SK-N-SH treated with all-trans-retinoic acid at 6 μM for 48 hours (cell line): ENCODE measurements around the gene DDTL.
"Not testable (repeated sequence)": the region's sequence is repeated elsewhere in the genome, so short reads cannot be mapped to it uniquely, and the experiment has no call there.

Experiments used
- ATAC-seq: fragments of 200-7000 bp; cut with Tn5 transposase; 3 replicates; pipeline ENCODE4 v1.9.1; 2020; ENCODE audit warnings: mild to moderate bottlenecking, moderate library complexity
- ARNTL ChIP-seq: fragments of 450-650 bp; formaldehyde crosslinking; IDR thresholded peaks from 2 replicates; pipeline ENCODE4 v1.5.0; 2020; ENCODE audit warnings: low read depth, mild to moderate bottlenecking, moderate library complexity, borderline replicate concordance
- BACH2 ChIP-seq: fragments of 250-450 bp; sonication (Bioruptor Pico); IDR thresholded peaks from 2 replicates; pipeline ENCODE4 v1.9.0; 2021; ENCODE audit warnings: mild to moderate bottlenecking, borderline replicate concordance
- CSDC2 ChIP-seq: fragments of 250-450 bp; sonication (Bioruptor Pico); IDR thresholded peaks from 2 replicates; pipeline ENCODE4 v1.5.0; 2020; ENCODE audit warnings: mild to moderate bottlenecking, moderate library complexity
- ESRRG ChIP-seq: fragments of 250-450 bp; sonication (Bioruptor Pico); IDR thresholded peaks from 2 replicates; pipeline ENCODE4 v1.6.1; 2021; ENCODE audit warnings: mild to moderate bottlenecking
- GLIS3 ChIP-seq: fragments of 250-450 bp; sonication (Bioruptor Pico); IDR thresholded peaks from 2 replicates; pipeline ENCODE4 v1.5.0; 2020; ENCODE audit warnings: mild to moderate bottlenecking, moderate library complexity
- OSR1 ChIP-seq: fragments of 250-450 bp; sonication (Bioruptor Pico); IDR thresholded peaks from 2 replicates; pipeline ENCODE4 v1.8.0; 2022; ENCODE audit warnings: moderate library complexity, mild to moderate bottlenecking, inconsistent platforms
- PPARA ChIP-seq: fragments of 250-450 bp; sonication (Bioruptor Pico); IDR thresholded peaks from 2 replicates; pipeline ENCODE4 v1.5.0; 2020; ENCODE audit warnings: mild to moderate bottlenecking, borderline replicate concordance
- RARB ChIP-seq: fragments of 250-450 bp; sonication (Bioruptor Pico); IDR thresholded peaks from 2 replicates; pipeline ENCODE4 v1.8.0; 2021; ENCODE audit warnings: mild to moderate bottlenecking, moderate library complexity
- SNAI2 ChIP-seq: fragments of 250-450 bp; sonication (Bioruptor Pico); IDR thresholded peaks from 2 replicates; pipeline ENCODE4 v1.5.0; 2020; ENCODE audit warnings: mild to moderate bottlenecking, moderate library complexity
- TCF4 ChIP-seq: fragments of 250-450 bp; sonication (Bioruptor Pico); IDR thresholded peaks from 2 replicates; pipeline ENCODE4 v1.8.0; 2021; ENCODE audit warnings: mild to moderate bottlenecking, moderate library complexity, borderline replicate concordance
- TOX ChIP-seq: fragments of 250-450 bp; sonication (Bioruptor Pico); IDR thresholded peaks from 2 replicates; pipeline ENCODE4 v1.8.0; 2021; ENCODE audit warnings: mild to moderate bottlenecking, moderate library complexity, borderline replicate concordance
- ZC3H10 ChIP-seq: fragments of 250-450 bp; sonication (Bioruptor Pico); IDR thresholded peaks from 2 replicates; pipeline ENCODE4 v1.5.1; 2021; ENCODE audit warnings: mild to moderate bottlenecking, moderate library complexity
- ZFP3 ChIP-seq: fragments of 250-450 bp; sonication (Bioruptor Pico); IDR thresholded peaks from 2 replicates; pipeline ENCODE4 v1.5.0; 2020; ENCODE audit warnings: mild to moderate bottlenecking, moderate library complexity
- ZFP30 ChIP-seq: fragments of 450-650 bp; formaldehyde crosslinking; IDR thresholded peaks from 2 replicates; pipeline ENCODE4 v1.5.0; 2022; ENCODE audit warnings: mild to moderate bottlenecking, moderate library complexity
- ZNF565 ChIP-seq: fragments of 450-650 bp; formaldehyde crosslinking; conservative IDR thresholded peaks from 2 replicates; pipeline ENCODE4 v1.5.0; 2020; ENCODE audit warnings: low read depth, mild to moderate bottlenecking, moderate library complexity
- ZNF70 ChIP-seq: fragments of 450-650 bp; formaldehyde crosslinking; IDR thresholded peaks from 2 replicates; pipeline ENCODE4 v1.5.0; 2020; ENCODE audit warnings: mild to moderate bottlenecking, moderate library complexity
- ZNF8 ChIP-seq: fragments of 450-650 bp; formaldehyde crosslinking; IDR thresholded peaks from 2 replicates; pipeline ENCODE4 v1.5.0; 2020; ENCODE audit warnings: mild to moderate bottlenecking, moderate library complexity
- TF ChIP-seq, protein P1 (sequence below): fragments of 250-450 bp; sonication (Bioruptor Pico); IDR thresholded peaks from 2 replicates; pipeline ENCODE4 v1.5.0; 2020; ENCODE audit warnings: mild to moderate bottlenecking, moderate library complexity
- TF ChIP-seq, protein P2 (sequence below): fragments of 250-450 bp; sonication (Bioruptor Pico); IDR thresholded peaks from 2 replicates; pipeline ENCODE4 v1.8.0; 2020; ENCODE audit warnings: mild to moderate bottlenecking, moderate library complexity, borderline replicate concordance
- TF ChIP-seq, protein P3 (sequence below): fragments of 250-450 bp; sonication (Bioruptor Pico); IDR thresholded peaks from 2 replicates; pipeline ENCODE4 v1.5.1; 2020; ENCODE audit warnings: low read depth, mild to moderate bottlenecking, moderate library complexity
- TF ChIP-seq, protein P4 (sequence below): fragments of 250-450 bp; sonication (Bioruptor Pico); IDR thresholded peaks from 2 replicates; pipeline ENCODE4 v1.8.0; 2021; ENCODE audit warnings: low read depth, mild to moderate bottlenecking, moderate library complexity, borderline replicate concordance

The DDTL gene

DNA sequence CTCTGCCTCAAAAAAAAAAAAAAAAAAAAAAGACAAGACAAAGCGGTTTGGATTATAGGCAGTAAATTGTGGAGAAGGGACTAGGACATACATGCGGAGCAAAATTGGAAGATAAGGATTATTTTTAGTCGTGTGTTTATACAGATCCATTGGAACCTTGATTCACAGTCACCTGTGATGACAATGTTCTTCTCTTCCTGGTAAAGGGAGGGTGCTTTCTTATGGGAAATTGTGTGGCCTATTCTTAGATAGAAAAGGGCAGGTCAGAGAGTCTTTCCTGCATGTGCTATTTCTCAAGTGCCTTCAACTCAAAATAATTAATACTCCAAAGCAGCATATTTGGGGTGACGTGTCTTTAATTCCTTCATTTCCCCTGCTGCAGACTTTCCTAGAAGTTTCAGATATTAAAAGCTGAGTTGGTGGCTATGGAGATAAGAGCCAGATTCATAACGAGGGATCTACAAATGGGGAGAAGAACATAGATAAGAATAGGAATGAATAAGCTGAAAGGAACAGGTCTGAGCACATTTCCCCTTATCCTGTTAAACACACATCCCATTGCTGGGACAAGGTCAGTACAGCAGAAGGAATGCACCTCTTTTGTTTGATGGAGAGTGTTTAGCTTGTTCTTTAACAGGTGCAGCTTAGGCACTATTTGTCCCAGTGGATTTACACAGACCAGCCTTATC, 28.2 kb upstream of the DDTL start:
- no peak for ATAC-seq
- TF ChIP-seq ARNTL (CRISPR knock-in tag) (no peak), ESRRG (CRISPR knock-in tag) (no peak), ZFP3 (no peak), ZNF565 (no peak), RARB (no peak), GLIS3 (CRISPR knock-in tag) (no peak), SNAI2 (no peak), TOX (CRISPR knock-in tag) (no peak), CSDC2 (CRISPR knock-in tag) (no peak), BACH2 (CRISPR knock-in tag) (no peak), TCF4 (no peak), OSR1 (CRISPR knock-in tag) (no peak), ZNF70 (CRISPR knock-in tag) (no peak), ZC3H10 (CRISPR knock-in tag) (no peak), PPARA (no peak)
- TF ChIP-seq, protein P1, sequence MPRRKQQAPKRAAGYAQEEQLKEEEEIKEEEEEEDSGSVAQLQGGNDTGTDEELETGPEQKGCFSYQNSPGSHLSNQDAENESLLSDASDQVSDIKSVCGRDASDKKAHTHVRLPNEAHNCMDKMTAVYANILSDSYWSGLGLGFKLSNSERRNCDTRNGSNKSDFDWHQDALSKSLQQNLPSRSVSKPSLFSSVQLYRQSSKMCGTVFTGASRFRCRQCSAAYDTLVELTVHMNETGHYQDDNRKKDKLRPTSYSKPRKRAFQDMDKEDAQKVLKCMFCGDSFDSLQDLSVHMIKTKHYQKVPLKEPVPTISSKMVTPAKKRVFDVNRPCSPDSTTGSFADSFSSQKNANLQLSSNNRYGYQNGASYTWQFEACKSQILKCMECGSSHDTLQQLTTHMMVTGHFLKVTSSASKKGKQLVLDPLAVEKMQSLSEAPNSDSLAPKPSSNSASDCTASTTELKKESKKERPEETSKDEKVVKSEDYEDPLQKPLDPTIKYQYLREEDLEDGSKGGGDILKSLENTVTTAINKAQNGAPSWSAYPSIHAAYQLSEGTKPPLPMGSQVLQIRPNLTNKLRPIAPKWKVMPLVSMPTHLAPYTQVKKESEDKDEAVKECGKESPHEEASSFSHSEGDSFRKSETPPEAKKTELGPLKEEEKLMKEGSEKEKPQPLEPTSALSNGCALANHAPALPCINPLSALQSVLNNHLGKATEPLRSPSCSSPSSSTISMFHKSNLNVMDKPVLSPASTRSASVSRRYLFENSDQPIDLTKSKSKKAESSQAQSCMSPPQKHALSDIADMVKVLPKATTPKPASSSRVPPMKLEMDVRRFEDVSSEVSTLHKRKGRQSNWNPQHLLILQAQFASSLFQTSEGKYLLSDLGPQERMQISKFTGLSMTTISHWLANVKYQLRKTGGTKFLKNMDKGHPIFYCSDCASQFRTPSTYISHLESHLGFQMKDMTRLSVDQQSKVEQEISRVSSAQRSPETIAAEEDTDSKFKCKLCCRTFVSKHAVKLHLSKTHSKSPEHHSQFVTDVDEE (CRISPR knock-in tag) = no peak
- TF ChIP-seq, protein P2, sequence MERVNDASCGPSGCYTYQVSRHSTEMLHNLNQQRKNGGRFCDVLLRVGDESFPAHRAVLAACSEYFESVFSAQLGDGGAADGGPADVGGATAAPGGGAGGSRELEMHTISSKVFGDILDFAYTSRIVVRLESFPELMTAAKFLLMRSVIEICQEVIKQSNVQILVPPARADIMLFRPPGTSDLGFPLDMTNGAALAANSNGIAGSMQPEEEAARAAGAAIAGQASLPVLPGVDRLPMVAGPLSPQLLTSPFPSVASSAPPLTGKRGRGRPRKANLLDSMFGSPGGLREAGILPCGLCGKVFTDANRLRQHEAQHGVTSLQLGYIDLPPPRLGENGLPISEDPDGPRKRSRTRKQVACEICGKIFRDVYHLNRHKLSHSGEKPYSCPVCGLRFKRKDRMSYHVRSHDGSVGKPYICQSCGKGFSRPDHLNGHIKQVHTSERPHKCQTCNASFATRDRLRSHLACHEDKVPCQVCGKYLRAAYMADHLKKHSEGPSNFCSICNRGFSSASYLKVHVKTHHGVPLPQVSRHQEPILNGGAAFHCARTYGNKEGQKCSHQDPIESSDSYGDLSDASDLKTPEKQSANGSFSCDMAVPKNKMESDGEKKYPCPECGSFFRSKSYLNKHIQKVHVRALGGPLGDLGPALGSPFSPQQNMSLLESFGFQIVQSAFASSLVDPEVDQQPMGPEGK = no peak
- TF ChIP-seq, protein P3, sequence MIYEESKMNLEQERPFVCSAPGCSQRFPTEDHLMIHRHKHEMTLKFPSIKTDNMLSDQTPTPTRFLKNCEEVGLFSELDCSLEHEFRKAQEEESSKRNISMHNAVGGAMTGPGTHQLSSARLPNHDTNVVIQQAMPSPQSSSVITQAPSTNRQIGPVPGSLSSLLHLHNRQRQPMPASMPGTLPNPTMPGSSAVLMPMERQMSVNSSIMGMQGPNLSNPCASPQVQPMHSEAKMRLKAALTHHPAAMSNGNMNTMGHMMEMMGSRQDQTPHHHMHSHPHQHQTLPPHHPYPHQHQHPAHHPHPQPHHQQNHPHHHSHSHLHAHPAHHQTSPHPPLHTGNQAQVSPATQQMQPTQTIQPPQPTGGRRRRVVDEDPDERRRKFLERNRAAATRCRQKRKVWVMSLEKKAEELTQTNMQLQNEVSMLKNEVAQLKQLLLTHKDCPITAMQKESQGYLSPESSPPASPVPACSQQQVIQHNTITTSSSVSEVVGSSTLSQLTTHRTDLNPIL (CRISPR knock-in tag) = no peak
- TF ChIP-seq, protein P4, sequence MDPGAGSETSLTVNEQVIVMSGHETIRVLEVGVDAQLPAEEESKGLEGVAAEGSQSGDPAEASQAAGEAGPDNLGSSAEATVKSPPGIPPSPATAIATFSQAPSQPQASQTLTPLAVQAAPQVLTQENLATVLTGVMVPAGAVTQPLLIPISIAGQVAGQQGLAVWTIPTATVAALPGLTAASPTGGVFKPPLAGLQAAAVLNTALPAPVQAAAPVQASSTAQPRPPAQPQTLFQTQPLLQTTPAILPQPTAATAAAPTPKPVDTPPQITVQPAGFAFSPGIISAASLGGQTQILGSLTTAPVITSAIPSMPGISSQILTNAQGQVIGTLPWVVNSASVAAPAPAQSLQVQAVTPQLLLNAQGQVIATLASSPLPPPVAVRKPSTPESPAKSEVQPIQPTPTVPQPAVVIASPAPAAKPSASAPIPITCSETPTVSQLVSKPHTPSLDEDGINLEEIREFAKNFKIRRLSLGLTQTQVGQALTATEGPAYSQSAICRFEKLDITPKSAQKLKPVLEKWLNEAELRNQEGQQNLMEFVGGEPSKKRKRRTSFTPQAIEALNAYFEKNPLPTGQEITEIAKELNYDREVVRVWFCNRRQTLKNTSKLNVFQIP (CRISPR knock-in tag) = no peak

DNA sequence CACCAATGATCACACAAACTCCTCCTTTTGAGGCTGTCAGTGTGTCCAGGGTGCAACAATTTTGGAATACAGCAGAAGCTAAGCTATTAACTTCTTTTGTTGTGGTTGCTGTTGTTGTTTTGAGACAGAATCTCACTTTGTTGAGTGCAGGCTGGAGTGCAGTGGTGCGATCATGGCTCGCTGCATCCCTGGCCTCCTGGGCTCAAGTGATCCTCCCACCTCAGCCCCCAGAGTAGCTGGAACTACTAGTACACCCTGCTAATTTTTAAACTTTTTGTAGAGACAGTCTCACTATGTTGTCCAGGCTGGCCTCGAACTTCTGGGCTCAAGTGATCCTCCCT, 27.7 kb upstream of the DDTL start:
- ATAC-seq = no peak

DNA sequence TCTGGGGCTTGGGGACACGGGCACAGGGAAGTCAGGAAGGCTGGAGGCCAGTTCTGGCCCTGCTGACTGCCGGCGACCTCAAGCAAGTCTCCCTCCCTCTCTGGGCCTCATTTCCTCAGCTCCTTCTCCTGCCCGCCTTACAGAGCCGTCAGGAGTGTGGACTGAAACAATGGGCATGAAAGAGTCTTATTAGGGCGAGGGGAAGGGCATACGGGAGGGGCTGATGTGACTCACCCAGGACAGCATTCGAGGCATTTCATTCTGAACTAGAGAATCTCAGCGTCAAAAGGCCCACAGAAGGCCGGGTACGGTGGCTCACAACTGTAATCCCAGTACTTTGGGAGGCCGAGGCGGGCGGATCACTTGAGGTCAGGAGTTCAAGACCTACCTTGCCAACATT, 26.5 kb upstream of the DDTL start:
- ATAC-seq = peak; percentile 74

More for the DNA sequence above, 27.7 kb upstream of the DDTL start:
- TF ChIP-seq, protein P3 (CRISPR knock-in tag) = no peak
- TF ChIP-seq ZNF70 (CRISPR knock-in tag) = no peak
- TF ChIP-seq ZFP30 (CRISPR knock-in tag) = no peak
- TF ChIP-seq BACH2 (CRISPR knock-in tag) = no peak
- no peak for TF ChIP-seq ZC3H10 (CRISPR knock-in tag)
- TF ChIP-seq, protein P1 (CRISPR knock-in tag) = no peak
- no peak for TF ChIP-seq ESRRG (CRISPR knock-in tag)
- TF ChIP-seq TCF4 = no peak
- TF ChIP-seq OSR1 (CRISPR knock-in tag) = no peak
- no peak for TF ChIP-seq ZNF8 (CRISPR knock-in tag)
- no peak for TF ChIP-seq CSDC2 (CRISPR knock-in tag)

DNA sequence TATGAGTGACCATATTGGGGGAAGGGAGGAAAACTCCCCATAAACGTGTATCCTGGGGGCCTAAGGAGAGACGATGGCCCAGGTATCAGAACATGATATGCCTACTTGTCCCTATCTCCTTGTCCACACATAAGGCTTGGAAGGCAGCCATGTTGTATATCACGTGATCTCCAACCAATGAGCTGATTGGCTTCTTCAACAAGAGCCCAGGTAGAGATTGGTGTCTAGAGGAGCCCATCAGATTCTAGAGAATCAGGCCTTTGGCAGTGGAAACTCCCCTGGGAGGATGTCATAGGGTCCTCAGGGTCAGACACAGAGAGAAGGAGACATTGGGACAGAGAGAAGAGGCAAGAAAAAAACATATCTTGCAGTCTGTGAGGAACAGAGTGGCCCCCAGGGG, 19.3 kb upstream of the DDTL start:
- not testable (repeated sequence) for ATAC-seq

DNA sequence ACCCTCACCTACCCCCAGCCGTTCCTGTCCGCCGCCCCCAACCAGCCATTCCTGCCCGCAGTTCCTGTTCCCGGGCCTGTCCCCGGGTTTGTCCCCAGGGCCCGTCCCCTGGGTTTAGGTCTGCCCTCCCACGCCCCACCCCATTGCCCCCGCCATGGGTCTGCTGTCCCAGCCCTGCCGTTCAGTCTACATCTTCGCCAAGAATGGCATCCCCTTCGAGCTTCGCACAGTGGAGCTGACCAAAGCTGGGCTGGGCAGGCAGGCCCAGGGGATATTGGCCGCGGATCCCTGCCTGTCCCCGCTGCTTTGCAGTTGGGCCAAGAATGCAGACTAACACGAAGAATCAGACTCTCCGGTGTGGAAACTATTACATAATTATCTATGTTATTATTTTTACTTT, 16.9 kb upstream of the DDTL start:
- not testable (repeated sequence) for ATAC-seq

DNA sequence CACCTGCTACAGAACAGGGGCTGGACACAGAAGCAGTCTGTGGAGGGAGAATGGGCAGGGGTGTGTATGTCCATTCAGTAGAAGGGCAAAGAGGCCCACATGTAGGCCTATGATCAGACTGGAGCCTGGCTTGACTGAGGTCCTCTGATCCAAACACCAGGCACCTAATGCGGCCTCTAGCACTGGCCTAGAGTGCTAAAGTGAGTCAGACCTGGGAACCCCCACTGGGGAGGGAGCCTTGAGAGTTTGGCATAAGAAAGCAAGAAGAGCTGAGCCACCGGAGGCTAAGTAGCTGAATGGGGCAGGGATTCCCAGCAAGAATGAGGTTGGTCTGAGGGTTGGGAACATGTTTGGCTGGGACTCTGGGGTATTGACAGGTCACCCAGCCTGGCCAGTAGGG, 15.3 kb upstream of the DDTL start:
- not testable (repeated sequence) for ATAC-seq
